ENCODE measurements around the gene PACSIN3. TPM values are rescaled to one million over a fixed set of nuclear protein-coding genes. Genes with fewer than 3 reads are reported as not detected.

Gene PACSIN3
- total and polyA plus RNA-seq, 2 of the 13 experiments (the other 11 are each of a cell fraction or from before 2014, with no cell fraction given): 47.9 to 93.3 TPM

- FAIRE-seq (no peak), DNase-seq (ENCODE audit: low spot score) (no peak), ATAC-seq (no peak)
- H3K79me2 ChIP-seq (ENCODE audit: insufficient read depth, low read length): peaks cover 14% of the 10 kb centered on the region
- H4K20me1 ChIP-seq (ENCODE audit: insufficient read depth, low read length): no peaks in the 10 kb centered on the region
- peak overlapping the region in 1 of 3 experiments; percentile 73; a peak in 1 of 6 replicates for H3K4me3 ChIP-seq (replicated peaks in 1 of 3; ENCODE audit: insufficient read depth in 1 of 3, low read depth in 2 of 3, low read length in 3 of 3)
- H3K9ac ChIP-seq (ENCODE audit: insufficient read depth, low read depth, low read length): peak overlapping the region; percentile 94; the same call in 1 of the 2 replicates
- CTCF ChIA-PET (ENCODE audit: low intra/inter-chr PET ratio, low total read pairs): no interaction called here
- H3K27me3 ChIP-seq (ENCODE audit: control insufficient read depth in 1 of 2, insufficient read depth in 2 of 2, low read length in 2 of 2): no peaks in the 10 kb centered on the region
- no TSS peak for BruUV-seq (replicated peaks)
- peaks cover 57% of the 10 kb centered on the region for H3K4me1 ChIP-seq (ENCODE audit: insufficient read depth, low read length)
- intact Hi-C loops (cut with micrococcal nuclease; ENCODE audit: unreplicated experiment) (loop anchor here (2.0 kb wide), 1 partner anchor 27 kb away; the partner anchor contains the start of gene DDB2), in situ Hi-C loops (cut with HindIII; ENCODE audit: extremely low pct_ligation_motif_present, low pct_unique_long_range_greater_than_20kb) (no loop called here)
- POLR2A ChIA-PET: interaction anchor here (0.5 to 9.2 kb wide), 11 partner anchors 10 to 362 kb away, joined by 4 to 247 read pairs (median 13); partner anchors contain the start of genes ACP2, ARFGAP2, DDB2 and NR1H3
- H3K9me3 ChIP-seq (ENCODE audit: low read length): no peaks in the 10 kb centered on the region
- peak overlapping the region; percentile 98 for H3K27ac ChIP-seq (ENCODE audit: extremely low read length, insufficient read depth, low read length)
- no peak overlapping the region for H2AFZ ChIP-seq (ENCODE audit: low read length)
- peak overlapping the region; percentile 97 for H3K4me2 ChIP-seq (ENCODE audit: low read depth, low read length)
- H3K36me3 ChIP-seq (replicated peaks in 1 of 2; ENCODE audit: control insufficient read depth in 1 of 2, insufficient read depth in 2 of 2, low read length in 2 of 2): peaks cover 0 to 2% of the 10 kb centered on the region in 2 experiments; a peak in 2 of 5 replicates
- WGBS (ENCODE audit: low lambda C conversion rate): 88% methylated on average over 1 of the region's 1 CpG
- TF ChIP-seq ZNF512 (CRISPR knock-in tag; IDR thresholded peaks at IDR 0.05): no peak
- TF ChIP-seq GZF1 (CRISPR knock-in tag; IDR thresholded peaks at IDR 0.05): no peak
- TF ChIP-seq ZXDC (CRISPR knock-in tag; IDR thresholded peaks at IDR 0.05): no peak
- TF ChIP-seq ARID3A (IDR thresholded peaks at IDR 0.05; ENCODE audit: low read depth, low read length): no peak
- no peak for TF ChIP-seq TBX3 (IDR thresholded peaks at IDR 0.05; ENCODE audit: borderline replicate concordance)
- TF ChIP-seq MIXL1 (CRISPR knock-in tag; IDR thresholded peaks at IDR 0.05): no peak
- no peak for TF ChIP-seq GLI4 (CRISPR knock-in tag; IDR thresholded peaks at IDR 0.05; ENCODE audit: borderline replicate concordance)
- no peak for TF ChIP-seq UBTF (CRISPR knock-in tag; IDR thresholded peaks at IDR 0.05)
- TF ChIP-seq ZNF24 (IDR thresholded peaks at IDR 0.05): no peak
- no peak for TF ChIP-seq SETDB1 (CRISPR knock-in tag; IDR thresholded peaks at IDR 0.05; ENCODE audit: borderline replicate concordance)
- TF ChIP-seq TIGD3 (CRISPR knock-in tag; IDR thresholded peaks at IDR 0.05; ENCODE audit: borderline replicate concordance): no peak
- TF ChIP-seq ZNF331 (CRISPR knock-in tag; IDR thresholded peaks at IDR 0.05): no peak
- TF ChIP-seq ZSCAN22 (CRISPR knock-in tag; IDR thresholded peaks at IDR 0.05): no peak
- TF ChIP-seq TFAP4 (IDR thresholded peaks at IDR 0.05; ENCODE audit: borderline replicate concordance, low read depth): no peak
Measured at GRCh38 chr11:47188259-47188658, 2.0 kb upstream of the PACSIN3 start.
